ENCODE data around the gene SLC16A12.

GRCh38 chr10:89413398-89413912, 121.9 kb downstream of the SLC16A12 start:
- TF ChIP-seq RCOR1 (IDR thresholded peaks at IDR 0.05; ENCODE audit: insufficient replicate concordance, low read length) (no peak), CTCF (conservative IDR thresholded peaks at IDR 0.05; ENCODE audit: low read depth, low read length) (no peak), POLR2A (IDR thresholded peaks at IDR 0.05; ENCODE audit: low read depth, low read length) (no peak), CHD1 (IDR thresholded peaks at IDR 0.05; ENCODE audit: low read depth, low read length) (no peak), RAD21 (IDR thresholded peaks at IDR 0.05; ENCODE audit: low read length) (no peak), BHLHE40 (IDR thresholded peaks at IDR 0.05; ENCODE audit: low read depth, low read length) (no peak)

Measured in IMR-90 (cell line).